Measurements from ENCODE around the gene UBE2N. TPM values are rescaled to one million over a fixed set of nuclear protein-coding genes. Genes with fewer than 3 reads are reported as not detected.
A peak's percentile ranks its signal among the peaks of the same experiment; 100 is the strongest.
"Not testable (repeated sequence)": the region's sequence is repeated elsewhere in the genome, so short reads cannot be mapped to it uniquely, and the experiment has no call there.

UBE2N gene
- total RNA-seq, 1 donor from 2014 or later, result 129 TPM

DNA sequence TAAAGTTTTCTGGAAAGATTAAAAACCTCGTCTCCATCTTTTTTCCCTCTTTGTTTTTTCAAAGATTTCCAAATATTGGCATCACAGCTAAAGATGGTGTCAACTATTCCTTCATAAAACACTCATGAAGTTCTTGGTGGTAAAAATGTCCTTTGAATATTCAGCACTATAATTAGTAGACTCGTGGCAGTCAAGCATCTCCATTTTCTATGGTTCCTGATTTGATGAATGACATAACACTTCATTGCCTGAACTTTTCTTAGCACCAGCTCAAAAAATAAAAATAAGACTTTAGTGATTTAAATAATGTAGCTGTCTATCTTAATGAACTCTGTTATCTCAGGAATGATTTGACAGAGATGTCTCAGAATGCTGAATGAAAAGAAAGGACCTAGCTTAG is 19.7 kb downstream of the UBE2N start:
- Mint-ChIP-seq H3K36me3 (ENCODE audit: insufficient read depth) (no peaks in the 10 kb centered on the region), H3K4me3 (ENCODE audit: low read depth) (no peak overlapping the region), H3K4me1 (ENCODE audit: low read depth) (peaks cover 46% of the 10 kb centered on the region), H3K9me3 (ENCODE audit: low read depth) (no peaks in the 10 kb centered on the region), H3K27me3 (no peaks in the 10 kb centered on the region), H3K27ac (no peak overlapping the region)
- no peak for DNase-seq (ENCODE audit: low spot score, unreplicated experiment)
- TF ChIP-seq, protein P1, sequence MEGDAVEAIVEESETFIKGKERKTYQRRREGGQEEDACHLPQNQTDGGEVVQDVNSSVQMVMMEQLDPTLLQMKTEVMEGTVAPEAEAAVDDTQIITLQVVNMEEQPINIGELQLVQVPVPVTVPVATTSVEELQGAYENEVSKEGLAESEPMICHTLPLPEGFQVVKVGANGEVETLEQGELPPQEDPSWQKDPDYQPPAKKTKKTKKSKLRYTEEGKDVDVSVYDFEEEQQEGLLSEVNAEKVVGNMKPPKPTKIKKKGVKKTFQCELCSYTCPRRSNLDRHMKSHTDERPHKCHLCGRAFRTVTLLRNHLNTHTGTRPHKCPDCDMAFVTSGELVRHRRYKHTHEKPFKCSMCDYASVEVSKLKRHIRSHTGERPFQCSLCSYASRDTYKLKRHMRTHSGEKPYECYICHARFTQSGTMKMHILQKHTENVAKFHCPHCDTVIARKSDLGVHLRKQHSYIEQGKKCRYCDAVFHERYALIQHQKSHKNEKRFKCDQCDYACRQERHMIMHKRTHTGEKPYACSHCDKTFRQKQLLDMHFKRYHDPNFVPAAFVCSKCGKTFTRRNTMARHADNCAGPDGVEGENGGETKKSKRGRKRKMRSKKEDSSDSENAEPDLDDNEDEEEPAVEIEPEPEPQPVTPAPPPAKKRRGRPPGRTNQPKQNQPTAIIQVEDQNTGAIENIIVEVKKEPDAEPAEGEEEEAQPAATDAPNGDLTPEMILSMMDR (IDR thresholded peaks at IDR 0.05; ENCODE audit: unreplicated experiment), result no peak

GRCh38 chr12:93419388-93420034 is 22.2 kb downstream of the UBE2N start:
- Mint-ChIP-seq H3K9me3 (ENCODE audit: low read depth) (peaks cover under 1% of the 10 kb centered on the region), H3K27me3 (no peaks in the 10 kb centered on the region), H3K27ac (no peak overlapping the region), H3K36me3 (ENCODE audit: insufficient read depth) (no peaks in the 10 kb centered on the region), H3K4me3 (ENCODE audit: low read depth) (no peak overlapping the region), H3K4me1 (ENCODE audit: low read depth) (peaks cover 31% of the 10 kb centered on the region)
- TF ChIP-seq, protein P1 (IDR thresholded peaks at IDR 0.05; ENCODE audit: unreplicated experiment), result peak; percentile 74
- DNase-seq (ENCODE audit: low spot score, unreplicated experiment), result no peak

DNA sequence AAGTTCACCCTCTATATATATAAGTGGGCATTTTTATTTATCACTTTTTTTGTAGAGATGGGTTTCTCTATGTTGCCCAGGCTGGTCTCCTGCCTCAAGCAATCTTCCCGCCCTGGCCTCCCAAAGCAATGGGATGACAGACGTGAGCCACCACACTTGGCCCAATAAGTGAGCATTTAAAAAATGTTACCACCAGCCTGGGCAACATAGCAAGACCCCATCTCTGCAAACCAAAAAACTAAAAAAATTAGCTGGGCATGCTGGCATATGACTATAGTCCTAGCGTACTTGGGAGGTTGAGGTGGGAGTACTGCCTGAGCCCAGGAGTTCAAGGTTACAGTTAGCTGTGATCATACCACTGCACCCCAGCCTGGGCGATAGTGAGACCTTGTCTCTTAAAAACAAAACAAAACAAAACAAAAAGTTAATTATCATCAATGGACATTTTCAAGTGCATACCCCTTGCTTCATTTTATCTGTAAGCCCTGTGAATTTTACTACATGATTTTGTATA is 23.7 kb downstream of the UBE2N start:
- Mint-ChIP-seq H3K9me3 (ENCODE audit: low read depth) (peaks cover 3% of the 10 kb centered on the region), H3K36me3 (ENCODE audit: insufficient read depth) (no peaks in the 10 kb centered on the region), H3K27ac (no peak overlapping the region), H3K27me3 (no peaks in the 10 kb centered on the region), H3K4me1 (ENCODE audit: low read depth) (peaks cover 29% of the 10 kb centered on the region), H3K4me3 (ENCODE audit: low read depth) (no peak overlapping the region)
- TF ChIP-seq, protein P1 (IDR thresholded peaks at IDR 0.05; ENCODE audit: unreplicated experiment), result no peak
- DNase-seq (ENCODE audit: low spot score, unreplicated experiment), result no peak

- H3K27ac Mint-ChIP-seq, result no peak overlapping the region
- peaks cover 32% of the 10 kb centered on the region for H3K4me1 Mint-ChIP-seq (ENCODE audit: low read depth)
- TF ChIP-seq, protein P1 (IDR thresholded peaks at IDR 0.05; ENCODE audit: unreplicated experiment), result no peak
- H3K9me3 Mint-ChIP-seq (ENCODE audit: low read depth), result peaks cover 3% of the 10 kb centered on the region
- no peaks in the 10 kb centered on the region for H3K27me3 Mint-ChIP-seq
- H3K4me3 Mint-ChIP-seq (ENCODE audit: low read depth), result no peak overlapping the region
- H3K36me3 Mint-ChIP-seq (ENCODE audit: insufficient read depth), result peaks cover 3% of the 10 kb centered on the region
- no peak for DNase-seq (ENCODE audit: low spot score, unreplicated experiment)
These were observed 25.9 kb downstream of the UBE2N start for GRCh38 chr12:93415723-93416464.

DNA sequence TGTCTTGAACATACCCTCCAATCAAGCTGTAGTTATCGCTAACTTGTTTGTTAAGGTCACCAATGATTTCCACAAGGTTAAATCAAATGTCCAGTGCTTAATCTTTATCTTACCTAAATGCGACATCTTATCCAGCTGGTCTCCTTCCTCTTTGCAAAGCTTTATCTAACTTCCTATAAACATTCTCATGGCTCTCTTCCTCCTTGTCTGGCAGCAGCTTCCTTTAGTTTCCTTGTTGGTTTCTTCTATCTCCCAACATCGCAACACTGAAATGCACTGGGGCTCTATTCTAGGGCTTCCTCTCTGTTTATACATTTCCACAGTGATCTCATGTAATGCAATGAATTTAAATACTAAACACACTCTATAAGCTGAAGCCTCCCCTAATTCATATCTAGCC is 28.7 kb downstream of the UBE2N start:
- H3K27ac Mint-ChIP-seq, result peak overlapping the region; percentile 7
- TF ChIP-seq, protein P1 (IDR thresholded peaks at IDR 0.05; ENCODE audit: unreplicated experiment), result no peak
- H3K4me3 Mint-ChIP-seq (ENCODE audit: low read depth), result no peak overlapping the region
- peaks cover 3% of the 10 kb centered on the region for H3K9me3 Mint-ChIP-seq (ENCODE audit: low read depth)
- no peaks in the 10 kb centered on the region for H3K27me3 Mint-ChIP-seq
- H3K4me1 Mint-ChIP-seq (ENCODE audit: low read depth), result peaks cover 29% of the 10 kb centered on the region
- no peak for DNase-seq (ENCODE audit: low spot score, unreplicated experiment)
- H3K36me3 Mint-ChIP-seq (ENCODE audit: insufficient read depth), result peaks cover 11% of the 10 kb centered on the region

- not testable (repeated sequence) for H3K4me3 Mint-ChIP-seq (ENCODE audit: low read depth); H3K9me3 Mint-ChIP-seq (ENCODE audit: low read depth)
- H3K27ac Mint-ChIP-seq, result peak overlapping the region; percentile 89
These were observed 29.4 kb downstream of the UBE2N start for GRCh38 chr12:93412396-93412795.

GRCh38 chr12:93411060-93411459 is 30.7 kb downstream of the UBE2N start:
- peaks cover 17% of the 10 kb centered on the region for H3K36me3 Mint-ChIP-seq (ENCODE audit: insufficient read depth)
- H3K27ac Mint-ChIP-seq, result peak overlapping the region; percentile 57

More at GRCh38 chr12:93412396-93412795, 29.4 kb downstream of the UBE2N start:
- Mint-ChIP-seq H3K36me3 (ENCODE audit: insufficient read depth) (peaks cover 11% of the 10 kb centered on the region), H3K4me1 (ENCODE audit: low read depth) (peaks cover 29% of the 10 kb centered on the region)
- H3K27me3 Mint-ChIP-seq; DNase-seq (ENCODE audit: low spot score, unreplicated experiment): not testable (repeated sequence)

More at GRCh38 chr12:93411060-93411459, 30.7 kb downstream of the UBE2N start:
- not testable (repeated sequence) for H3K4me3 Mint-ChIP-seq (ENCODE audit: low read depth); DNase-seq (ENCODE audit: low spot score, unreplicated experiment); H3K9me3 Mint-ChIP-seq (ENCODE audit: low read depth); H3K27me3 Mint-ChIP-seq
- peaks cover 29% of the 10 kb centered on the region for H3K4me1 Mint-ChIP-seq (ENCODE audit: low read depth)
